NCI-H69 (cell line): ENCODE measurements around the gene BRME1.
"Not testable (repeated sequence)": the region's sequence is repeated elsewhere in the genome, so short reads cannot be mapped to it uniquely, and the experiment has no call there.

Experiments used
- DNase-seq: peaks from one replicate; lab custom pipeline; 2025; lab: John Stamatoyannopoulos, UW

Gene BRME1

GRCh38 chr19:13865571-13866462 lies 40.1 kb downstream of the BRME1 start:
- peak; percentile 65 for DNase-seq

- DNase-seq, result peak; percentile 73
These were observed 41.0 kb downstream of the BRME1 start for GRCh38 chr19:13864667-13865570.

- DNase-seq, result peak; percentile 63
These were observed 41.8 kb downstream of the BRME1 start for GRCh38 chr19:13864046-13864666.

GRCh38 chr19:13861714-13862531 lies 44.0 kb downstream of the BRME1 start:
- DNase-seq, result peak; percentile 85

- DNase-seq, result peak; percentile 16
These were observed 44.6 kb downstream of the BRME1 start for GRCh38 chr19:13861392-13861713.

- no peak for DNase-seq
These were observed 45.1 kb downstream of the BRME1 start for GRCh38 chr19:13860679-13861391.

GRCh38 chr19:13859361-13859880 lies 46.5 kb downstream of the BRME1 start:
- peak; percentile 67 for DNase-seq

GRCh38 chr19:13856497-13856896 lies 49.4 kb downstream of the BRME1 start:
- DNase-seq, result no peak

DNA sequence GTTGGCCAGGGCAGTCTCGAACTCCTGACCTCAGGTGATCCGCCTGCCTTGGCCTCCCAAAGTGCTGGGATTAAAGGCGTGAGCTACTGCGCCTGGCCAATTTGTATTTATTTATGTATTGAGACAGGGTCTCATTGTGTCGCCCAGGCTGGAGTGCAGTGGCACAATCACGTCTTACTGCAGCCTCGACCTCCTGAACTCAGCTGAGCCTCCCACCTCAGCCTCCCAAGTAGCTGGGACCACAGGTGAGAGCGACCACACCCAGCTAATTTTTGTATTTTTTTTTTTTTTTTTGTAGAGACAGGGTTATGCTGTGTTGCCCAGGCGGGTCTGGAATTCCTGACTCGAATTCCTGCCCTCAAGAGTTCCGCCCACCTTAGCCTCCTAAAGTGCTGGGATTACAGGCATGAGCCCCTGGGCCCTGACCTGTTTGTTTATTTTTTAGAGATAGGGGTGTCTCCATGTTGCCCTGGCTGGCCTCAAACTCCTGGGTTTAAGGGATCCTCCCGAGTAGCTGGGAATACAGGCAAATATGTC lies 53.7 kb downstream of the BRME1 start:
- DNase-seq, result not testable (repeated sequence)

DNA sequence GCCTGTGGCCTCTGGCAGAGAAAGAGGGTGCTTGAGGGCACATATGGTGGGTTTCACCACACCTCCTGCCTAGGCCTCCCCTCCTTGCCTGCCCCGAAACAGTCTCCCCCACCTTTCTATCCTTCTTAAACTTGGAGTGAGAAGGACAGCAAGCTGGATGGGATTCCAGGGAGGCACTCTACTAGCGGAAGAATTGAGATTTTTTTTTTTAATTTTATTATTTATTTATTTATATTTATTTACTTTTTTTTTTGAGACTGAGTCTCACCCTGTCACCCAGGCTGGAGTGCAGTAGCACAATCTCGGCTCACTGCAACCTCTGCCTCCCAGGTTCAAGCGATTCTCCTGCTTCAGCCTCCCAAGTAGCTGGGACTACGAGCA lies 54.2 kb downstream of the BRME1 start:
- not testable (repeated sequence) for DNase-seq

DNA sequence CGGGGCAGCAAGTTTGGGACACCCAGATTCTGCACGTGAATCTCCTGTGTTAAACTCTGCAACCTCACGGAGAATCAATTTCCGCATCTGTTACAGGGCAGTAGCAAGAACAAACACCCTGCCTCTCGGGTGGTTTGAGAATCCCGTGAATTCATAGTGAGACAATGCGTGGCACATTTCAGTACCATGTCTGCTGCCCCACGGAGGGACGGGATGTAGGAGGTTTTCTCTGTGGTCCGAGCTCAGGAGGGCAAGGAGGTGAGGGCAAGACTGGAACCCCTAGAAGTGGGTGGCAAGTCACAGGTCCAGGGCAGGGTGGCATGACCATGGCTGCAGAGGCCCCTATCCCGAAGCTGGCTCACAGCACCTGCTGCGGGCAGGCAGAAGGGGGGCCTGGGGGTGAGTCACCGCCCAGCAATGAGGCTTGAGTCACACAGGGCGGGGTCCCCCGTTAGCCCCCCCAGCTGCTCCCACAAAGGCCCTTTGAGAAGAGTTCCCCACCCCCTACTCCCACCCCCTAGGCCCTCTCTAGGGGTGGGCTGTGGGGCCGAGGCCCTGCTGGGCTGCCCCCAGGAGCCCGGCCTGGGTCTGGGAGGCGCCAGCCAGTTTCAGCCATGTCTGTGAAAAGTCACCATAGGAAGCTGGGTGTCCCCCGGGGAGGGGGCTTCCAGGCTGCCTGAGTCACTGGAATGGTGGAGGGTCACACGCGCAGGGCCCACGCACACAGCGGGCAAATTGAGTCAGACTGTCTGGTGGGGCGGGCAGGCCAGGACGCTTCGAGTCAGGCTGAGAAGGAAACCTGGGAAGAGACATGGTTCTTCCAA lies 54.8 kb downstream of the BRME1 start:
- peak; percentile 76 for DNase-seq

GRCh38 chr19:13849991-13850909 lies 55.7 kb downstream of the BRME1 start:
- peak; percentile 94 for DNase-seq

- DNase-seq, result peak; percentile 41
These were observed 56.9 kb downstream of the BRME1 start for GRCh38 chr19:13848798-13849676.

DNA sequence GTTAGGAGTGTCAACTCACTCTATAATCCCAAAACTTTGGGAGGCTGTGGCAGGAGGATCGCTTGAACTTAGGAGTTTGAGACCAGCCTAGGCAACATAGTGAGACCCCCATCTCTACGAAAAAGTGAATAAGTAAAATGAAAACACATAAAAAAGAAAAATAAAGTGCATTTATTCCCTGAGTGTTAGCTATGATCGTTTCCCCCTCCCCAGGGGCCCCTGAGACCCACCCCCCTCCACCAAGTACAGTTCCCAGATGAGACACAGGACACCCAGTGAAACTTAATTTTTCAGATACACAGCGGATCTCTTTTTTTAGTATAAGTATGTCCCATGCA lies 57.6 kb downstream of the BRME1 start:
- no peak for DNase-seq

GRCh38 chr19:13847407-13848339 lies 58.2 kb downstream of the BRME1 start:
- peak; percentile 98 for DNase-seq
